NCI-H748 (cell line): Measurements from ENCODE around the gene SAT1.

Source experiments
- DNase-seq: peaks from one replicate; lab custom pipeline; 2025; ENCODE audit not compliant: unreplicated experiment; lab: John Stamatoyannopoulos, UW

SAT1 gene

GRCh38 chrX:23804578-23804977, 21.6 kb downstream of the SAT1 start:
- no peak for DNase-seq

DNA sequence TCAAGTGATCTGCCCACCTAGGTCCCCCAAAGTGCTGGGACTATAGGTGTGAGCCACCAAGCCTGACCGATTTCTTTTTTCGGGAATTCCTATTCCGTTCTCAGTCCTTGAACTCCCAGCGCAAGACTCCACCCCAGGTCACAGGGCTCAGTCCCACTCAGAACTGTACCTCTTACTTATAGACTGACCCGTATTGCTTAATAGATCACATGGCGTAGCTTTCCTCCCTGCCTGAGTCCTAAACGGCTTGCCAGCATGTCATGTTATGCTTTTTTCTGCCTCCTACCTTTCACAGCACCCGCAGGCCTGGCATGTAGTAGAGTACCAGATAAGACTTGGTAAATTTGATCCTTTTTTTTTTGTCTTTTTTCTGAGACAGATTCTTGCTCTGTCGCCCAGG, 22.4 kb downstream of the SAT1 start:
- no peak for DNase-seq

DNA sequence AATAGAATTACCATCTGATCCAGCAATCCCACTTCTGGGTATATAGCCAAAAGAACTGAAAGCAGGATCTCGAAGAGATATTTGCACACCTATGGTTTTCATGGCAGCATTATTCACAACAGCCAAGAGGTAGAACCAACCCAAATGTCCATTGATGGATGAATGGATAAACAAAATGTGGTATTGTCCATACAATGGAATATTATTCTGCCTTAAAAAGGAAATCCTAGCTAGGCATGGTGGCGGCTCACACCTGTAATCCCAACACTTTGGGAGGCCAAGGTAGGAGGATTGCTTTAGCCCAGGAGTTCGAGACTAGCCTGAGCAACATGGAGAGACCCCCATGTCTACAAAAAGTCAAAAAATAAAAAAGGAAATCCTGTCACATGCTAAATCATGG, 27.3 kb downstream of the SAT1 start:
- no peak for DNase-seq

GRCh38 chrX:23811108-23811651, 28.2 kb downstream of the SAT1 start:
- no peak for DNase-seq

DNA sequence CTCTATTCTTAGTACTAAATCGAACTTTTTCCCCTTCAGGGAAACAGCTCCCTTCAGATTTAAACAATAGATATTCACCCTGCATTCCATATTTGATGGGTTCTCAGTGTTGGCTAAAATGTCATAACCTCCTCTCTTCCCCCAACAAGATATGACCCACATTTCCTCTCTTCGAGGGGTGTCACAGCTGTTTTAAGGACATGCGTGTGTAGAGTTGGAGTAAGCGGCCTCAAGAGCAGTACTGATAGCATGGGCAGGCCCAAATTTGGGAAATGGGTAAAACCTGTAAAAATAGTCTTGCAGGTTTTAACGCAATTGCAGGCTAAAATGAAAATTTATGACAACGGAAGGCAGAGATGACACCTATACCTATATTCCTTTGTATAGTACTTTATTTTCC, 28.7 kb downstream of the SAT1 start:
- DNase-seq = no peak

GRCh38 chrX:23813808-23814207, 30.8 kb downstream of the SAT1 start:
- DNase-seq = no peak

- no peak for DNase-seq
These were observed 32.4 kb downstream of the SAT1 start for GRCh38 chrX:23815376-23815775.

DNA sequence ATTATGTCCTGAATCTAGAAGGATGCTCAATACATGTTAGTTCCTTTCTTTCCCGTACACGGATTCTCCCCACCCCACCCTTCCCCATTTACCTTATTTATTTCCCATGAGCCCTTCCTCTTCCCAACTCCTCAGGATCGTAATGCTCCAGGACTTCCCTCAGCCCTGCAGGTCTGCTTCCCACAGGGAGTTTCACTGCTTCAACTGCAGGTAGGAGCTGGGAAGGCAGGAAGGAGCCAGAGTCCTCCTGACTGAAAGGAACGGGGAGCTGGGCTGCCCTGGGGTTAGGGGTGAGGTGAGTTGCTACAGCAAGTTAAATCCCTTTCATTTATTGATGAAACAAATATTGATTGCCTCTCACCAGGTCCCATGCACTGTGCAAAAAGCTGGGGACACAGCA, 33.2 kb downstream of the SAT1 start:
- no peak for DNase-seq

GRCh38 chrX:23817979-23818336, 35.0 kb downstream of the SAT1 start:
- peak; percentile 42 for DNase-seq

GRCh38 chrX:23819385-23820234, 36.6 kb downstream of the SAT1 start:
- DNase-seq = no peak

GRCh38 chrX:23820235-23820782, 37.3 kb downstream of the SAT1 start:
- DNase-seq = no peak

GRCh38 chrX:23821847-23822246, 38.9 kb downstream of the SAT1 start:
- DNase-seq = no peak

- DNase-seq = peak; percentile 88
These were observed 39.4 kb downstream of the SAT1 start for GRCh38 chrX:23822397-23822796.

DNA sequence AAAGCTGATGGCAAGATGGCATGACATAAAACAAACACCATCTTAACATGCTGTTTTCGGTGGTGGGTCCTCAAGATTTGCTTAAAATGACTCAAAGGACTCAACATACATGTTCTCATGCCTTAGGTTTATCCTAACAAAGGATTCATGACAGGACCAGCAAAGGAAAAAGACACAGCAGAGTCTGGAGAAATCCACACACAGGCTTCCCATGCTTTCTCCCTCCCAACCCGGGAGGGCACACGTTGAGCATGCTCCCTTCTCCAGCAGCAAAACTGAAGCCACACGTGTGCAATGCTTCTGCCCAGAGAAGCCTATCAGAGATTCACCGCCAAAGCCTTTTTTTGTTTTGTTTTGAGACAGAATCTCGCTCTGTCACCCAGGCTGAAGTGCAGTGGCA, 39.9 kb downstream of the SAT1 start:
- DNase-seq = peak; percentile 33

DNA sequence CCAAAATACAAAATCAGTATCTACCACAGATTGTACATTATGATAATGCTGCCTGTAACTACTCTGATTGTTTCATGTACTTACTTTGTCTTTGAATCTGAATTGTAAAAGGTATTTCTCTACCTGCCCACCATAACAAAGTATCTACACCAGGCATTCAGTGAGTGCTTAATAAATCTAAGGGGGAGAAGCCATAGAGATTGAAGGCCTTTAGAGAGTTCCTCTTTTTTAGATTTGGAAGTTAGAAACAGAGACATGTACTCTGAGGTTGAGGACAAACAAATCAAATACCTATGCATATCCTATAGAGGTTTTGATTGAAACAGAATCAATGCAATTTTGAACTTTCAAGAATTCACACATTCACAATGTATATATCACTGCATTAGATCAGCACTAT, 42.7 kb downstream of the SAT1 start:
- DNase-seq = no peak

GRCh38 chrX:23826216-23826615, 43.2 kb downstream of the SAT1 start:
- no peak for DNase-seq

- no peak for DNase-seq
These were observed 43.7 kb downstream of the SAT1 start for GRCh38 chrX:23826653-23827052.

- DNase-seq = no peak
These were observed 45.9 kb downstream of the SAT1 start for GRCh38 chrX:23828881-23829280.

DNA sequence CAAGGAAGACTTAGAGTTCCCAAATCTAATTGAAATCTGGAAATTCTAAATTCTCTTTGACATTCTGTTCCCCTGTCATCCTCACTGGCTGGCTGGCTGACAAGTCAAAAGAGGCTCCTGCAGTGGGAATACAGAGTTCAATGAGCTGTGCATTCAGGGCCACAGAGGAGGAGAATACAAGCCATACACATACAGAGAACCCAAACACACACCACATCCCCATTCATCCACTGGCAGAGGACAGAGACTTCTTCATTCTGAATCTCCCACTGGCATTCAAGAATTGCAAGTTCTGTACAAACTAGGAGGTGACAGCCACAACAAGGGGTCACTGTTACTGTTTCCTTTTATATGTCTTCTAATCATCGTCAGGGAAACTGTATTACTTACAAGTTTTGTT, 49.7 kb downstream of the SAT1 start:
- no peak for DNase-seq
